ENCODE data around the gene TMIE.

DNA sequence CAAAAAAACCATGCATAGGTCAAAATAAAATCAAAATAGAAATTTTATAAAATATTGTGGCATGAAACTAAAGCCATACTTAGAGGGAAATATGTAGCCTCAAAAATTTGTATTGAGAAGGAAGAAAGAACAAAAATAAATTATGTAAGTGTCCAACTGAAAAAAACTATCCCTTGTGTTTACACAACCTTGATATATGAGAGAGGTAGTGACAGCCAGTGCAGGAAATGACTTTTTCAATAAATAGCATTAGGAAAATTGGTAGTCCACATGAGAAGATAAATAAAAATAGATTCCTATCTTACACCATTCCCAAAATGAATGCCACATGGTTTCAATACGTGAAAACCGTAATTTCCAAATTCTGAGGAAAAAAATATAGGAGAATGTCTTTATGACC, 29.6 kb downstream of the TMIE start:
- TF ChIP-seq, protein P1, sequence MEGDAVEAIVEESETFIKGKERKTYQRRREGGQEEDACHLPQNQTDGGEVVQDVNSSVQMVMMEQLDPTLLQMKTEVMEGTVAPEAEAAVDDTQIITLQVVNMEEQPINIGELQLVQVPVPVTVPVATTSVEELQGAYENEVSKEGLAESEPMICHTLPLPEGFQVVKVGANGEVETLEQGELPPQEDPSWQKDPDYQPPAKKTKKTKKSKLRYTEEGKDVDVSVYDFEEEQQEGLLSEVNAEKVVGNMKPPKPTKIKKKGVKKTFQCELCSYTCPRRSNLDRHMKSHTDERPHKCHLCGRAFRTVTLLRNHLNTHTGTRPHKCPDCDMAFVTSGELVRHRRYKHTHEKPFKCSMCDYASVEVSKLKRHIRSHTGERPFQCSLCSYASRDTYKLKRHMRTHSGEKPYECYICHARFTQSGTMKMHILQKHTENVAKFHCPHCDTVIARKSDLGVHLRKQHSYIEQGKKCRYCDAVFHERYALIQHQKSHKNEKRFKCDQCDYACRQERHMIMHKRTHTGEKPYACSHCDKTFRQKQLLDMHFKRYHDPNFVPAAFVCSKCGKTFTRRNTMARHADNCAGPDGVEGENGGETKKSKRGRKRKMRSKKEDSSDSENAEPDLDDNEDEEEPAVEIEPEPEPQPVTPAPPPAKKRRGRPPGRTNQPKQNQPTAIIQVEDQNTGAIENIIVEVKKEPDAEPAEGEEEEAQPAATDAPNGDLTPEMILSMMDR (IDR thresholded peaks at IDR 0.05; ENCODE audit: poor library complexity, severe bottlenecking): no peak
- TF ChIP-seq POLR2AphosphoS5 (IDR thresholded peaks at IDR 0.05) (no peak), EP300 (conservative IDR thresholded peaks at IDR 0.05; ENCODE audit: poor library complexity, severe bottlenecking) (no peak), TAF1 (IDR thresholded peaks at IDR 0.05; ENCODE audit: low read depth) (no peak), RAD21 (conservative IDR thresholded peaks at IDR 0.05) (no peak)
- TF ChIP-seq, protein P2, sequence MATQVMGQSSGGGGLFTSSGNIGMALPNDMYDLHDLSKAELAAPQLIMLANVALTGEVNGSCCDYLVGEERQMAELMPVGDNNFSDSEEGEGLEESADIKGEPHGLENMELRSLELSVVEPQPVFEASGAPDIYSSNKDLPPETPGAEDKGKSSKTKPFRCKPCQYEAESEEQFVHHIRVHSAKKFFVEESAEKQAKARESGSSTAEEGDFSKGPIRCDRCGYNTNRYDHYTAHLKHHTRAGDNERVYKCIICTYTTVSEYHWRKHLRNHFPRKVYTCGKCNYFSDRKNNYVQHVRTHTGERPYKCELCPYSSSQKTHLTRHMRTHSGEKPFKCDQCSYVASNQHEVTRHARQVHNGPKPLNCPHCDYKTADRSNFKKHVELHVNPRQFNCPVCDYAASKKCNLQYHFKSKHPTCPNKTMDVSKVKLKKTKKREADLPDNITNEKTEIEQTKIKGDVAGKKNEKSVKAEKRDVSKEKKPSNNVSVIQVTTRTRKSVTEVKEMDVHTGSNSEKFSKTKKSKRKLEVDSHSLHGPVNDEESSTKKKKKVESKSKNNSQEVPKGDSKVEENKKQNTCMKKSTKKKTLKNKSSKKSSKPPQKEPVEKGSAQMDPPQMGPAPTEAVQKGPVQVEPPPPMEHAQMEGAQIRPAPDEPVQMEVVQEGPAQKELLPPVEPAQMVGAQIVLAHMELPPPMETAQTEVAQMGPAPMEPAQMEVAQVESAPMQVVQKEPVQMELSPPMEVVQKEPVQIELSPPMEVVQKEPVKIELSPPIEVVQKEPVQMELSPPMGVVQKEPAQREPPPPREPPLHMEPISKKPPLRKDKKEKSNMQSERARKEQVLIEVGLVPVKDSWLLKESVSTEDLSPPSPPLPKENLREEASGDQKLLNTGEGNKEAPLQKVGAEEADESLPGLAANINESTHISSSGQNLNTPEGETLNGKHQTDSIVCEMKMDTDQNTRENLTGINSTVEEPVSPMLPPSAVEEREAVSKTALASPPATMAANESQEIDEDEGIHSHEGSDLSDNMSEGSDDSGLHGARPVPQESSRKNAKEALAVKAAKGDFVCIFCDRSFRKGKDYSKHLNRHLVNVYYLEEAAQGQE (IDR thresholded peaks at IDR 0.05; ENCODE audit: borderline replicate concordance): no peak
